GM18519 (cell line): ENCODE results near the gene PCNX3.

ENCODE experiments used
- ATAC-seq: cut with Tn5 transposase; IDR thresholded peaks from one replicate; pipeline ENCODE4 v1.9.1; 2021; ENCODE audit warnings: mild to moderate bottlenecking, moderate library complexity; ENCODE audit not compliant: unreplicated experiment, low FRiP score

The PCNX3 gene

DNA sequence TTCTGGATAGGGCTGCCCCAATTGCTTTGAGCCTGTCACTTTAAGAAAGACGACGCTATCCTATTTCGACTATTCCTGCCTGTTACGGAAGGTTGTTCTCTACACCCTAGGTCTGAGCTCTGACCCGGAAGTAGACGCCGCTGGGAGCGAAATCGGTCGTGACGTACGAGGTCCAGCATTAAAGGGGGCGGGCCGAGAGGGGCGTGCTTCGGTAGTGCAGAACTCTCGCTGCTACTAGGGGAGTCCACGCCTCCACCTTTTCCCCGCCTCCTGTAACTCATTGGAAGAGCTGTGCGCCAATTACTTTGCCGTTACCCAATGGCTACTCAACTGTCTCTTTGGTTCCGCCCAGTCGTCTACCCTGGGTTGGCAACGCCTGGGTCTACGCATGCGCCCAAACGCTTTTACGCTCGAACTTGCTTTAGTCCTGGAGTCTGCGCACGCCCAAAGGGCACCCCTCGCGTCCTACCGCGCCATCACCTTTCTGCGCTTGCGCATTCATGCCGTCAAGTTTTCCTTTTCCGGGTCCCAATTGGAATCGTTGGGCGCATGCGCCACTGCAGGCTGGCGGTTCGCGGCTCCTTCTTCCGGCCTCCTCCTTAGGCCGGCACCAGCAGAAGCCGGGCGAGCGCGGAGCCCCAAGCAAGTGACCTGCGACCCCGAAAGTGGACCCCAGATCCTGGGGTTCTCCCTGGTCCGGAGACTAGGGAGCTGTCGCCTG lies at the start of gene PCNX3:
PCNX3 (plus strand) TSS at position 548 of the 721 bp plus-strand sequence. CDS start 536 bp downstream, outside the sequence.
- peak; percentile 66 for ATAC-seq

DNA sequence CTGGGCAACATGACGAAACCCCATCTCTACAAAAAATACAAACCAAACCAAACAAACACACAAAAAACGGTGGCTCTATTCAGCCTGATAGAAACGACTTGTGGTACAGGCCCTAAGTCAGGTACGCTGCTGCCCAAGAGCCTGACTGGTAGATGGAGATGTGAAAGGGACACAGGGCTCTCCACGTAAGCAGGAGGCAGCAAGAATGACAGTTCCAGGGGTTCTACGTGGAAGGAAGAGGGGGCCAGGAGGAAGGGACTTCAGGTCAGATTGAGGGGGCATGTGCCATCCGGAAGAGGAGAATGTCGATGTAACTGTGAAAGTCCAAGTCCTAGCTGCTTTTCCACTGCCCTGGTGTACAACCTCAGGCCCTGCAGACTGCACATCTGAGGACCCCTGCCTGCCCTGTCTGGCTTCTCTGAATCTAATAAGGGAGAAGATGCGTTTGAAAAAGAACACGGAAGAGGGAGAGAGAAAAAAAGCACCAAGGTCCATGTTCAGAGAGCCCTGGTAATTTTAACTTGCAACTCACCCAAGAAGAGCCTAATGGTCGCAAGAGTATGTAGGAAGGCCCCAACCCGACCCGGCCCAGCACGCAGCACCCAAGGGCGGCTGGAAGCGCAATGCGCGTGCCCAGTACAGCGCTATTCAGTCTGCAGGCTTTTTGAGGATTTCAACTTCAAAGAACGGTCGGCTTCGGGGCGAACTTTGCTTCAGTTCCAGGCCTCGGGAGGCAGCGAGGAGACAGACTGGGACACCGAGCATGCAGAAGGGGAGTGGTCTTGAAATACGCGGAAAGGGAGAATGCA lies 46.2 kb upstream of the PCNX3 start:
- ATAC-seq: no peak

DNA sequence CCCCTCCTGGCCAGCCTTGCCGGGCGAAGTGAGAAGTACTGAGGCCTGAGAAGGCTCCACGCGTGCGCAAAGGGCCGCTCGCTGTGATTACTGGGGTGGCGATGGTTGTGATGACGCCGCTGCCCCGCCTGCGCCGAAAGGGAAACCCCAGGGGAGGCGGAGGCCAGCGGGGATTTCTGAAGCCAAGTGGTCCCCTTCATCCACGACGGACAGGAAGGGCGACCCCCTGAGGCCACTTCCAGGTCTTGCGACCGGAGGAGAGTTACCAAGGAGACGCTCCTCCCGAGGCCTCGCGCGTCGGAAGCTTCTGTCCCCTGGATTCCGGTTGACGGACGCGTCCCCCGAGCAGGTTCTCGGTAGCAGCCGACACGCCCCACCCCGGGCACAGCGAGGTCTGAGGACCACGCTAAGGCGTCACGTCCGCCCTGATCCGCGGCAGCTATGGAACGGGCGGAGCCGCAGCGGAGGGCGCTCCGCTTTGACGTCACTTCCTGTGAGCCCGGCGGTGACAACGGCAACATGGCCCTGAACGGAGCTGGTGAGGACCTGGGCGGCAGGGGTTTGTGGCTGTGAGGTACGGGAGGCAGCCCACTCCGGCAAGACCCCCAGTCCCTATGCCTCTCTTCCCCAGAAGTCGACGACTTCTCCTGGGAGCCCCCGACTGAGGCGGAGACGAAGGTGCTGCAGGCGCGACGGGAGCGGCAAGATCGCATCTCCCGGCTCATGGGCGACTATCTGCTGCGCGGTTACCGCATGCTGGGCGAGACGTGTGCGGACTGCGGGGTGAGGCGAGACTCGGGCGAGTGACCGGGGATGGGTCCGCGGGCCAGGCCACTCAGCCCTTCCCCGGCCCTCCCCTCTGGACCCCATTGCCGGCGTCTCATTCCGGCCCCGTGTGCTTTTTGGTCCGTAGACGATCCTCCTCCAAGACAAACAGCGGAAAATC lies 45.3 kb upstream of the PCNX3 start, which contains the start of gene ZNRD2:
ZNRD2 (plus strand) TSS at position 505 of the 946 bp plus-strand sequence; CDS start at position 520, 15 bp downstream.
- peak; percentile 49 for ATAC-seq

DNA sequence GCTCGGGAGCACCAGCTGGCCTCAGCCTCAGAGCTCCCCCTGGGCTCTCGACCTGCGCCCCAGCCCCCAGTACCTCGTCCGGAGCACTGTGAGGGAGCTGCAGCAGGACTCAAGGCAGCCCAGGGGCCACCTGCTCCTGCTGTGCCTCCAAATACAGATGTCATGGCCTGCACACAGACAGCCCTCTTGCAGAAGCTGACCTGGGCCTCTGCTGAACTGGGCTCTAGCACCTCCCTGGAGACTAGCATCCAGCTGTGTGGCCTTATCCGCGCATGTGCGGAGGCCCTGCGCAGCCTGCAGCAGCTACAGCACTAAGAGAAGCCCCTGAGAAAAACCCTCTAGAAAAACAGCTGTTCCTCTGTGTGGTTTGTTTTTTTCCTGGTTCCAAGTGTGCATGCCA lies 44.2 kb upstream of the PCNX3 start:
- ATAC-seq: no peak

DNA sequence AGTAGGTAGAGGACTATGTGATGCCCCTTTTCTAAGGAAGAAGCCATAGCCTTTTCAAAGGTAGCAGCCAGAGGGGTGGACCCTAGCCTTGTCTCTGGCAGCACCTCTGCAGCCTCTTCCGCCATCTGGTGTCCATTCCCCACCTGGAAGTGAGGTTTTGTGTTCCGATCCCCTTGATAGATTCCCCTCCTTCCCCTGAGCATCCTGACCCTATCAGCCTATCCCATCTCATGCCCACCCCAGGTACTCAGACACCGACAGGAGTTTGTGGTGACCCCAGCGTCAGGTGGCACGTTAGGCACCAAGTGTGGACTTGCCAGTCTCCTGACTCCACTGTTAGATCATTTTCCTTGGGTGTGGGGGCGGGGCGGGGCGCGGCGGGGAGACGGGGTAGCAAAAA lies 43.6 kb upstream of the PCNX3 start:
- ATAC-seq: no peak

DNA sequence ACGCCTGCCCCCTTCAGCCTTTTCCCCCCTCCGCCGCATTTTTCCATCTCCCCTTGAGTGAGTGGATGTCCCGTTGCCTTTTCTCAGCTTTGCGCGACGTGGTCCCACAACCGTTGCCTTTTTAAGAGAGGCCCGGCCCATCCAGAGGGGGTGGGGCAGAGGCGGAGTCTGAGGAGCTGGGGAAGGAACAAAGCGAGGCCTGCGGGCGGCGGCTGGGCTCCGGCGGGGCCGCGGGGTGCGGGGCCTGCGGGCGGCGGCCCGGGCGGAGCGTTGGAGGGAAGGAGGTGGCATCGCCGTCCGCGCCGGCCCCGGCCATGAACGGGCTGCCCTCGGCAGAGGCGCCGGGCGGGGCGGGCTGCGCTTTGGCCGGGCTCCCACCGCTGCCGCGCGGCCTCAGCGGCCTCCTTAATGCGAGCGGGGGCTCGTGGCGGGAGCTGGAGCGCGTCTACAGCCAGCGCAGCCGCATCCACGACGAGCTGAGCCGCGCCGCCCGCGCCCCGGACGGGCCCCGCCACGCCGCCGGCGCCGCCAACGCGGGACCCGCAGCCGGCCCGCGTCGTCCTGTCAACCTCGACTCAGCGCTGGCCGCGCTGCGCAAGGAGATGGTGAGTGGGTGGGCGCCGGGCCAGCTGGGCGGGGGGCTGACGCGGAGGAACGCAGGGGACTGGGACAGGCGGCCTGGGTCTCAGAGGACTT lies 43.1 kb upstream of the PCNX3 start, which contains the start of gene FAM89B:
FAM89B (plus strand) TSS at position 183 of the 696 bp plus-strand sequence; CDS start at position 315, 132 bp downstream.
- no peak for ATAC-seq

DNA sequence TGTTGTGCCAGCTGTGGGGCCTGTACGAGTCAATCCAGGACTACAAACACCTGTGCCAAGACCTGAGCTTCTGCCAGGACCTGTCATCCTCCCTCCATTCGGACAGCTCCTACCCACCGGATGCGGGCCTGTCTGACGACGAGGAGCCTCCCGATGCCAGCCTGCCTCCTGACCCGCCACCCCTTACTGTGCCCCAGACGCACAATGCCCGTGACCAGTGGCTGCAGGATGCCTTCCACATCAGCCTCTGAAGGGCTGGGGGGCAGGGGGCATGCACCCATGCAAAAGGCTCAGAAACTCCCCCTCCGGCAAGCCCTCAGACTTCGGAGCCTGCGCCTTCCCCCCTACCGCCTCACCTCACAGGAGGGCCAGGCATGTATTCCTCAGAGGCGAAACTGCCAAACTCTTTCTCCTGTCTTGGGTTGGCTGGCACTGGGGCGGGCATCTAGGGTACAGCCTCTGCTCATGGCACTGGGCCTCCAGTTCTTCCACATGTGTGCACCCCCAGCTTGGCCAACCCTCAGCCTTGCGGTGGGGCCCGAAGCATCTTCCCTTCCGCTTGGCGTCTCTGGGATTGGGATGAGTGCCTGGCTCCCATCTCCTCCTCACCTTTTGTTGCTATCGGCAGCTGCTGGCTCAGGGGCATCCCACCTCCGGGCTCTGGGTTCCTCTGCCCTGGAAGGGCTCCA lies 42.0 kb upstream of the PCNX3 start:
- ATAC-seq: no peak

DNA sequence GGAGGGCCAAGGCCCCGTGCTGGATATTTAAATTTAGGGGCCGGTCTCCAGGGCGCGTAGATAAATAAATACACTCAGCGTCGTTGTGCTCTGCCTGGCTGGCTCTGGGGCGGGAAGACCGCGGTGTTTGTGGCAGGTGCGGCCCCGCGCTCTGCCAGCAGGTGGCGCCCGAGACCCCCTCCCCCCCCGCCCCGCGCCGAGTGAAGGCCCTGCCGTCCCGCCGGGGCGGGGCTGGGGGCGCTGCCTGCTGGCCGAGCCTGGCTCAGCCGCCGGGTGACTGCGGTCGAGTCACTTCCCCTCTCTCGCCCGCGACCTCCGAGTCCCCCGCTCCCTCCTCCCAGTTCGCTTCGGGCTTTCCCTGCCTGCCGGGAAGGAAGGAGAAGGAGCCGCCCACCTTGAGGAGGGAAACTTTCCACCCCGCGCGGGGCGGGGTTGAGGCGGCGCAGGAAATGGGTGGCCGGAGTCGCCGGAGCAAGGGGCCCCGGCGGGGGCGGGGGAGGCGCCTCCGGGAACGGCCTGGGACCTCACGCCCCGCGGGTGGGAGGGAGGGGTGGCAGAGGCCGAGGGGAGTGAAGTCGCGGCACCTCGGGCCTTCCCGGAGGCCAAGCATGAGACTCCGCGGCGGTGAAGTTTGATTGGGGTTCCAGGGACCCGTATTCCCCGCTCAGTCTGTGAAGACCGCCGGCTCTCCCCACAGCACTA lies 41.3 kb upstream of the PCNX3 start:
- no peak for ATAC-seq

DNA sequence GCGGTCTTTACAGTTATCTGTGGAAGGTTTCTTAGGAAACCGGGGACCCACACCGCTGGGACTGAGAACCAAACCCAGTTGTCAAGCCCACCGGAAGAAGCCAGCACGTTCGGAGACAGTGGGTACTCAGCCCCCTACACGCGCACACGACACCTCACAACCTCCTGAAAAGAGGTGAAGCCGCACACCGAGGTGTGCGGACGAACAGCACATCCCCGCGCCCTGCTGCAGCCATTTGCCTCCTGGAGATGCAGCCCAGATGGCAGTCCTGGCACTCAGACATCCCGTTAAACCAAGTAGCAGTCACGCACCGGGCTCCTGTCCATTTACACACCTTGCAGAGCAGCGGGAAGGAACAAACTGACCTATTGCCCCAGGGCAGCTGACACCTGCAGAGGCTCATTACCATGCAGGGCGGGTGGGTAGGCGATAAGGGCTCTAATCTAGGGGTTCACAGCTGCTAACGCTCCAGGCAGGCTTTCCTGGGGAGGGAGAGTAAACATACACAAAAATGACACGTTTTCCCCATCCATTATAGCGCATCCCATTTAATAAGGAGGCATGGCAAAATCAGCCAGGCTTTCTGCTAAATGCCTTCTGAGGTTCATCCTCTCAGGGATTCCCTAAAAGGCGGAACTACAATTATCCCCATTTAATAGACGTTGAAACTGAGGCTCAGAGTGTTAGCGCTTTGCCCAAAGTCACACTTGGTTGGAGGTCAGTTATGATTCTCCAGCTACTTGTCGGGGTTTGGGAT lies 40.6 kb upstream of the PCNX3 start:
- no peak for ATAC-seq

DNA sequence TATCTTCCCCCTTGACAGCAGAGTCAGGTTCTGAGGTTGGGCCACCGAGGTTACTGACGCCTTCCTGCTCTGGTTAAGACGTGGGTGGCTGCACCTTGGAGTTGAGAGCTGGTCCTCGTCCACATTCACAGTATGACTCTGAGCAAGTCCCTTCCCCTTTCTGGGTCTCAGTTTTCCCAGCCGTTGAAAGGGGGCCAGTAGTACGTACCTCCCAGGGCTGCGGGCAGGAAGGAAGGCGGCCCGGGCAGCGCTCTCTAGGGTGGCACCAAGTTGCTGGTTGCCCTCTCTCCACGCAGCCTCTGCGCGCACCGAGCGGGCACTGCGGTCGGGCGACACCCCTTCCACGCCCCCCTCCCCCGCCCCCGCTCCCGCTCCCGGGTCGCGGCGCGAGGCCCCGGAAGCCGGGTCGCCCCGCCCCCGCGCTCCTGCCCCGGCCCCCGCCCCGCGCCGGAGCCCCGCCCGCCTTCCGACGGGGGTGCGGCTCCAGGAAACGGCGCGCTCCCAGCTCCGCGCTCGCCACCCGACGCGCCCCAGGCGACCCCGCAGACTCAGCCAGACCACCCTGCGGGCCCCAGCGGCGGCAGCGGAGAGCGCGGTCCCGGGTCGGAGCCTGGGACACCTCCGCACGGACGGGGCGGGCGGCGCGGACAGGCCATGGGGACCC lies 39.9 kb upstream of the PCNX3 start, which contains the start of gene EHBP1L1:
EHBP1L1 (plus strand) TSS at position 486 of the 664 bp plus-strand sequence. CDS start 250 bp downstream, outside the sequence.
- no peak for ATAC-seq

DNA sequence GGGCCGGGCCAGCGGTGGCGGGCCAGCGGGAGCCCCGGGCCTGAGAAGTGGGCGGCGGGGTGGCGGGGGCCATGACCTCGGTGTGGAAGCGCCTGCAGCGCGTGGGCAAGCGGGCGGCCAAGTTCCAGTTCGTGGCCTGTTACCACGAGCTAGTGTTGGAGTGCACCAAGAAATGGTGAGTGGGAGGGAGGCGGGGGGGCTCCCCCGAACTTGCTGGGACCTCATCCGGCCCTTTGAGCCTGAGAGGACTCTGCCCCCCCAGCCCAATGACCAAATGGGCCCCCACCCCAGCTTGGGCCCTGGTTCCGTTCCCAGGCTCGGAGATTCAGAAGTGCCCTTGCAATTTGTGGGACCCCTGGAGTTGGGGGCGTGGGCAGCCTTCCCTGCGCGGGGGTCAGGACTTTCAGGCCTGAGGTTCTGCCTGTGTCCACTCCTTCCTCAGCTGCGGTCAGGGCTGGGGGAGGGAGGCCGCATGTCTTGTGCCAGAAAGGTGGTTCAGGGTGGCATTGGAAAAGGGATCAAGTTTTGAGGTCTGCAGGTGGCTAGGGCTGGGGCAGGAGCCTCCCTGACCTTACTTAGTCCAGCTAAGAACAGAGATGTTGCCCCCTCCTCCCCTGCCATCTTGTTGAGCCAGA lies 39.2 kb upstream of the PCNX3 start:
- no peak for ATAC-seq

DNA sequence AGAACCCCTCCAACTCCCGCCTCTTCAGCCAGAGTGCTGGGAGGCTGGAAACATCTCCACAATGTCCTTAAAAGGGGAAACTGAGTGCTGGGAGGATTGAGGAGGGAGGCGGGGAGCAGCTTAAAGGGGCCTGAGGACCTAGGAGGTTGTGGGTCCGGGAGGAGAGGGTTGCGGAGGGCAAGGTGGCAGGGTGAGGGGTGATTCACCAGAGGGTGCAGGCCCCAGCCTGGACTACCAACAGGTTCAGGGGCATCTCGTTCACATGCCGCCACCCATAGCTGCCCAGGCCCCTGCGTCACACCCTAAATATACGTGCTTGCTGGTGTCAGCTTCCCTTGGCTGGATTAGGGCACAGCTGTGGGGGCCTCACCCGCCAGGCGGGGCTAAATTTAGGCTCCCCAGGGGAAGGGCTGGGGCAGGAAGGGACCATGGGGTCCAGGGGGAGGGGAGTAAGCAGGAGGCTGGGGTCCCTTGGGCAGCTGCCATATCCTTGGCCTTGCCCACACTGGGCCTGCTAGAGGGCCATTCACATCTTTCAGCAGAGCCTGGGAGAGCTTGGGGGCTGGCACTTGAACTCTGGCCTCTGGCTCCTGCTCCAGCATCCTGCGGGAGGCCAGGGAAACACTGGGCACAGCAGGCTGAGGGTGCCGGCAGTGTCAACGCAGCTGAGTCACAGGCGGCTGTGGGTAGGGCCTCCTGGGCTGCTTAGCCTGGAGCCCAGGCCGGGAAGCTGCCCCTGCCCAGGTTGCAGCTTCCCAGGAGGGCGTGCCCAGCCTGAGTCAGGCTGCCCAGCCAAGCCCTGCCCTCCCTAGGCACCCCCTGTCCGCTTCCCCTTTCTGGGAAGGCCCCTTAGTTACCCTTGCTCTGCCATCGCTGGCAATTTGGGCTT lies 38.5 kb upstream of the PCNX3 start:
- no peak for ATAC-seq

DNA sequence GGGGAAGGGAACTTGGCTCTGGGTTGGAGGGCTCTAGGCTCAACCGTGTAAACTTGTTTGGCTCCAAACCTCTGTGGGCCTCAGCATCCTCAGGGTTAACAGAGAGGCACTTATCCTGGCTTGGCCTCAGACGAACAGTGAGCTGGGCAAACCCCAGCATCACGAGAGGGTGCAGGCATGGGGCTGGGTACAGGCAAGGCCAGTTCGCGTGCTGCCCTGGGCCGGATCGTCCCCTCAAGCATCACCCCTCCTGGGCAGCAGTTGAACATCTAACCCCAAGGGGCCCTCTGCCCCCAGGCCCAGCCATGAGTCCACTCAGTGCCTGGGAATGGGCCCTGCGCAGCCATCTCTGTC lies 37.8 kb upstream of the PCNX3 start:
- no peak for ATAC-seq

DNA sequence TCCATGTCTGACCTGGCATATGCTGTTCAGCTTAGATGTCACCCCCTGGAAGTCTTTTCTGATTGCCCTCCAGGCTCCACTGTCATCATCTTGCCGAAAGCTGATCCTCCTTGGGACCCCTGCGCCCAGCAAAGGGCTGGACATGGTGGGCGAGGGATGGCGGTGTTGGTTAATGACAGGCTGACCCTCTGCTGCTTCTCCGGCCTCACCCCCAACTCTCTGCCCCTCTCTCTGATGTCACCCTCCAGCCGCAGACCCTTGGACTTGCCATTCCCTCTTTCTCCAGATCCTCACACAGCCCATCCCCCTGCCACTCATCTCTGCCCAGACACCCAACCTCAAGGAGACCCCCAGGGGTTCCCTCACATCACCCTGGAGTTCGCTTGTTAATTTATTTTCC lies 37.4 kb upstream of the PCNX3 start:
- ATAC-seq: no peak

DNA sequence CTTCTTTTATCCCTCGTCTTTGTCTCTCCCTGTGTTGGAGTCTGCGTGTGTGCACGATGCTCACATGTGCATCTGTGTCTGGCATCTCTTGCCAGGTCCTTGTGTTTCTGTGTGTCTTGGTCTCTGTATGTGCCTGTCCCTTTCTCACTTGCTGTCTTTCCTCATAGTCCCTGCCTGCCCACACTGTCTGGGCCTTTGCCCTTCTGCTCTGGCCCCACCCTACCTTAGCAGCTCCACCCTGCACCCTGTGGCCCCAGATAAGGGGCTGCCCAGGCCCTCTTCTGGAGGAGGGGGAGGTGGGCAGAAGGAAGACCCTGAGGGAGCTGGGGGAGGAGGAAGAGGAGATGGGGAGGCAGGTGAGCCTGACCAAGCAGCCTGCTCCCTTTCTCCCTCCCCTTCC lies 36.9 kb upstream of the PCNX3 start:
- no peak for ATAC-seq

DNA sequence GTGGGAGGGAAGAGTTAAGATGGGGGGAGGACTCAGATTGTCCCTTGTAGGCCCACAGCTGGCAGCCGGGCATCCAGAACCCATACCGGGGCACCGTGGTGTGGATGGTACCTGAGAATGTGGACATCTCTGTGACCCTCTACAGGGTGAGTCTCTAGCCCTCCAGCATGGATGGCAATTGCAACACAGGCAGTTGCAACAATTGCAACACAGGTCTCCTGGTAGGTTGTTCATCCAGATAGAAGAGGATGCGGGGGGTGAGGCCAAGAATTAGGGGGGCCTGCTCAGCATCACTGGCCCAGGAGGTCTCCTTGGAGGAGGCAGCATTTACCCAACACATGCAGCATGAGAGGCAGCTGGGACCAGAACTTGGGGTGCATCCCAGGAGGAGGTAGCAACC lies 36.3 kb upstream of the PCNX3 start:
- ATAC-seq: no peak
